ENCODE results near the gene RICTOR. TPM values are rescaled to one million over a fixed set of nuclear protein-coding genes. Genes with fewer than 3 reads are reported as not detected.

The RICTOR gene
- total RNA-seq, 2 experiments from 2014 or later = 125 TPM

GRCh38 chr5:38888041-38888440 is 186.2 kb downstream of the RICTOR start:
- DNase-seq = no peak
- H3K27me3 Mint-ChIP-seq = peaks cover 38% of the 10 kb centered on the region
- intact Hi-C loops (cut with DNase I, micrococcal nuclease) = no loop called here
- Histone ChIP-seq H3K4me1 (ENCODE audit: insufficient read depth, low read length) (no peaks in the 10 kb centered on the region), H3K9me3 (ENCODE audit: control insufficient read depth in 1 of 2, insufficient read depth in 1 of 2, low read length in 2 of 2) (peaks cover 0 to 12% of the 10 kb centered on the region in 2 experiments), H3K4me3 (ENCODE audit: low read length) (no peak overlapping the region), H3K27me3 (ENCODE audit: control insufficient read depth in 1 of 2, insufficient read depth in 2 of 2, low read length in 2 of 2) (peaks cover 10 to 19% of the 10 kb centered on the region in 2 experiments), H3K27ac (ENCODE audit: low read depth in 1 of 2, low read length in 2 of 2) (no peak overlapping the region), H3K36me3 (ENCODE audit: insufficient read depth, low read length) (no peaks in the 10 kb centered on the region)
- no peak for ATAC-seq (ENCODE audit: poor library complexity)
- H3K27ac Mint-ChIP-seq = no peak overlapping the region
- ChIA-PET CTCF (no interaction called here), POLR2A (no interaction called here)
- H3K4me3 Mint-ChIP-seq = no peak overlapping the region
- no peaks in the 10 kb centered on the region for H3K4me1 Mint-ChIP-seq (ENCODE audit: low read depth)
- no peaks in the 10 kb centered on the region for H3K9me3 Mint-ChIP-seq
- no peak for TF ChIP-seq CTCF (IDR thresholded peaks at IDR 0.05)
- no peaks in the 10 kb centered on the region for H3K36me3 Mint-ChIP-seq (ENCODE audit: low read depth)

Other genes with a start within 250 kb of the RICTOR start
- not detected for gene OSMR, start 228.4 kb downstream of the RICTOR start, total RNA-seq
- gene FYB1, start 145.2 kb upstream of the RICTOR start, total RNA-seq = 100 to 1,000 TPM; 478 to 497 TPM